ENCODE measurements around the gene LPO. TPM values are rescaled to one million over a fixed set of nuclear protein-coding genes. Genes with fewer than 3 reads are reported as not detected.

LPO gene
- total RNA-seq, 1 donor from 2014 or later, result not detected

GRCh38 chr17:58275417-58275816 lies 37.0 kb downstream of the LPO start:
- Mint-ChIP-seq H3K9me3 (ENCODE audit: unreplicated experiment) (peaks cover 2% of the 10 kb centered on the region), H3K4me1 (ENCODE audit: low read depth, unreplicated experiment) (peaks cover 2% of the 10 kb centered on the region), H3K4me3 (ENCODE audit: unreplicated experiment) (no peak overlapping the region), H3K27ac (ENCODE audit: unreplicated experiment) (no peak overlapping the region), H3K36me3 (ENCODE audit: unreplicated experiment) (peaks cover 5% of the 10 kb centered on the region), H3K27me3 (ENCODE audit: unreplicated experiment) (peaks cover 10% of the 10 kb centered on the region)
- DNase-seq, result no peak
- TF ChIP-seq CTCF (IDR thresholded peaks at IDR 0.05; ENCODE audit: partially characterized antibody, unreplicated experiment), result no peak

GRCh38 chr17:58276423-58276822 lies 38.0 kb downstream of the LPO start:
- Mint-ChIP-seq H3K4me3 (ENCODE audit: unreplicated experiment) (no peak overlapping the region), H3K27me3 (ENCODE audit: unreplicated experiment) (peaks cover 10% of the 10 kb centered on the region), H3K36me3 (ENCODE audit: unreplicated experiment) (peaks cover 5% of the 10 kb centered on the region), H3K4me1 (ENCODE audit: low read depth, unreplicated experiment) (peaks cover 2% of the 10 kb centered on the region), H3K27ac (ENCODE audit: unreplicated experiment) (no peak overlapping the region), H3K9me3 (ENCODE audit: unreplicated experiment) (peaks cover 2% of the 10 kb centered on the region)
- DNase-seq, result no peak
- no peak for TF ChIP-seq CTCF (IDR thresholded peaks at IDR 0.05; ENCODE audit: partially characterized antibody, unreplicated experiment)

GRCh38 chr17:58277107-58277801 lies 38.9 kb downstream of the LPO start:
- Mint-ChIP-seq H3K9me3 (ENCODE audit: unreplicated experiment) (peaks cover 2% of the 10 kb centered on the region), H3K27ac (ENCODE audit: unreplicated experiment) (no peak overlapping the region), H3K4me1 (ENCODE audit: low read depth, unreplicated experiment) (peaks cover 2% of the 10 kb centered on the region), H3K36me3 (ENCODE audit: unreplicated experiment) (peaks cover 3% of the 10 kb centered on the region), H3K27me3 (ENCODE audit: unreplicated experiment) (peaks cover 12% of the 10 kb centered on the region), H3K4me3 (ENCODE audit: unreplicated experiment) (no peak overlapping the region)
- peak; percentile 44 for TF ChIP-seq CTCF (IDR thresholded peaks at IDR 0.05; ENCODE audit: partially characterized antibody, unreplicated experiment)
- DNase-seq, result no peak

DNA sequence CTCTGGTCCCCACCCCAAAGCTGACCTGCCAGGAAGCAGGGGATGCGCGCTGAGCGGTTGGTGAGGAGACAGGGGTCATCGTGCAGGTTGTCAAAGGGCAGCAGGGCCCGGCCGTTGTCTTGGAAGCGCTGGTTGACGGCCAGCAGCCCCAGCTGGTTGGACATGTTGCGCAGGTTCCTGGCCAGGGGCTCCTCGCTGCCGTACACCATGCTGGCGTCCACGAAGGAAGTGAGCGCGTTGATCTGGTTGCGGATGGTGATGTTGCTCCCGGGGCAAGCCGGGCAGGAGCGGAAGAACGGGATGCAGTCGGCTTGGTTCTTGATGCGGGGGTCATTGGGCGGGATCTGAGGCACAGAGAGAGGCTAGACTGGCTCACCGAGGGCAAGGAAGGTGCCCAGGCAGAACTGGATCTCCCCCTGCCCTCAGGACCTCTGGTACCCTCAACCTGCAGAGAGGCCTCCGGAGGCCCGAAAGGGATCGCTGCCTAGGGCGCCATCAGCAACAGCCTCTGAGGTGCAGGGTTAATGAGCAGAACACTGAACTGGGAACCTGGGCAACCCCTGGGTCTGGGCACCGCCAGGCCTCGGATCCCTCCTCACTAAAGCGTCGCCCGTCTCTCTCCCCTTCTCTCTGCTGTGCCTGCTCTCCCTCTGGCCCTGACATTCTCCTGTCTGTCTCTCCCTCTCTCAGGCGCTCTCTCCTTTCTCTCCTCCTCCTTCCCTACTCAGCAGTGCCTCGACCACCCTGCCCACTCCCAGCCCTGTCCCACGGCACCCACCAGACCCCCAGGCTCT lies 39.6 kb downstream of the LPO start:
- Mint-ChIP-seq H3K27me3 (ENCODE audit: unreplicated experiment) (peaks cover 8% of the 10 kb centered on the region), H3K27ac (ENCODE audit: unreplicated experiment) (peak overlapping the region; percentile 43)

More for the DNA sequence above, 39.6 kb downstream of the LPO start:
- DNase-seq, result no peak
- TF ChIP-seq CTCF (IDR thresholded peaks at IDR 0.05; ENCODE audit: partially characterized antibody, unreplicated experiment), result no peak
- Mint-ChIP-seq H3K4me1 (ENCODE audit: low read depth, unreplicated experiment) (peaks cover 2% of the 10 kb centered on the region), H3K9me3 (ENCODE audit: unreplicated experiment) (peaks cover 2% of the 10 kb centered on the region), H3K4me3 (ENCODE audit: unreplicated experiment) (no peak overlapping the region), H3K36me3 (ENCODE audit: unreplicated experiment) (no peaks in the 10 kb centered on the region)
